Endothelial cell (in vitro differentiated cells): Measurements from ENCODE around the gene EML4. TPM values are rescaled to one million over a fixed set of nuclear protein-coding genes. Genes with fewer than 3 reads are reported as not detected.
"Not testable (repeated sequence)": the region's sequence is repeated elsewhere in the genome, so short reads cannot be mapped to it uniquely, and the experiment has no call there.

Experiments
- DNase-seq: peaks from one replicate; pipeline ENCODE4 v3.0.0; 2021; ENCODE audit warnings: low spot score
- H3K27ac Mint-ChIP-seq: one replicate; pipeline ENCODE4 v1.8.0; 2021; ENCODE audit warnings: mixed read lengths, inconsistent platforms; ENCODE audit not compliant: unreplicated experiment
- H3K27me3 Mint-ChIP-seq: one replicate; pipeline ENCODE4 v1.8.0; 2021; ENCODE audit warnings: mild to moderate bottlenecking, moderate library complexity, mixed read lengths, inconsistent platforms; ENCODE audit not compliant: unreplicated experiment
- H3K36me3 Mint-ChIP-seq: one replicate; pipeline ENCODE4 v1.8.0; 2021; ENCODE audit warnings: mild to moderate bottlenecking, low read depth, mixed read lengths, inconsistent platforms; ENCODE audit not compliant: unreplicated experiment
- H3K4me1 Mint-ChIP-seq: one replicate; pipeline ENCODE4 v1.8.0; 2021; ENCODE audit warnings: mild to moderate bottlenecking, mixed read lengths, inconsistent platforms; ENCODE audit not compliant: unreplicated experiment
- H3K4me3 Mint-ChIP-seq: one replicate; pipeline ENCODE4 v1.8.0; 2021; ENCODE audit warnings: mild to moderate bottlenecking, mixed read lengths, inconsistent platforms; ENCODE audit not compliant: unreplicated experiment
- H3K9me3 Mint-ChIP-seq: one replicate; pipeline ENCODE4 v1.8.0; 2021; ENCODE audit warnings: mixed read lengths, inconsistent platforms; ENCODE audit not compliant: unreplicated experiment
- total RNA-seq: library from RNA; stranded (reverse); fragmentation: NEBNext Ultra II Directional; extraction: Animal tissue kit (Norgen Biotek cat#: 25700); gene quantifications from one replicate; pipeline ENCODE4 v1.2.1, GENCODE V29; 2021; ENCODE audit not compliant: unreplicated experiment
- TF ChIP-seq, protein P1 (sequence below): fragments of 200-600 bp; sonication (generic); IDR thresholded peaks from one replicate; pipeline ENCODE4 v1.5.0; 2021; ENCODE audit warnings: antibody characterized with exemption; ENCODE audit not compliant: unreplicated experiment

The EML4 gene
- total RNA-seq, 1 donor from 2014 or later: 49.7 TPM

DNA sequence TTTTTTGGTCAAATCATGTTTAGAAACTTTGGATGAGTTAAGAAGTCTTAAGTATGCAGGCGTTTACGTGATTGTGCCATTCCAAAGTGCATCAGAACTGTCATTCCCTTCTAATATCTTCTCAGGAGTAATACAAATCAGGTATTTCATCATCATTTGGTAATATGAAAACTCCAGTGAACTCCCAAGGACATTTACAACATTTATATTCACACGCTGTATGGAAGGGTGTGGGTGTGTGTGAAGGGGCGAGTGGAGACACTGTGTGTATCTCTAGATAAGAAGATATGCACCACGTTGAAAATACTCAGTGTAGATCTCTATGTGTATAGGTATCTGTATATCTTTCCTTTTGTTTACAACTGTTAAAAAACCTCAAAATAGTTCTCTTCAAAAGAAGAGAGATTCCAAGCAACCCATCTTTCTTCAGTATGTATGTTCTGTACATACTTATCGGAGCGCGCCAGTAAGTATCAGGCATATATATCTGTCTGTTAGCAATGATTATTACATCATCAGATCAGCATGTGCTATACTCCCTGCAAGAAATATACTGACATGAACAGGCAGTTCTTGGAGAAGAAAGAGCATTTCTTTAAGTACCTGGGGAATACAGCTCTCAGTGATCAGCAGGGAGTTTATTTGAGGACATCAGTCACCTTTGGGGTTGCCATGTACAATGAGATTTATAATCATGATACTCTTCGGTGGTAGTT is 162.6 kb downstream of the EML4 start:
- peaks cover 10% of the 10 kb centered on the region for H3K36me3 Mint-ChIP-seq
- H3K27me3 Mint-ChIP-seq: no peaks in the 10 kb centered on the region
- TF ChIP-seq, protein P1, sequence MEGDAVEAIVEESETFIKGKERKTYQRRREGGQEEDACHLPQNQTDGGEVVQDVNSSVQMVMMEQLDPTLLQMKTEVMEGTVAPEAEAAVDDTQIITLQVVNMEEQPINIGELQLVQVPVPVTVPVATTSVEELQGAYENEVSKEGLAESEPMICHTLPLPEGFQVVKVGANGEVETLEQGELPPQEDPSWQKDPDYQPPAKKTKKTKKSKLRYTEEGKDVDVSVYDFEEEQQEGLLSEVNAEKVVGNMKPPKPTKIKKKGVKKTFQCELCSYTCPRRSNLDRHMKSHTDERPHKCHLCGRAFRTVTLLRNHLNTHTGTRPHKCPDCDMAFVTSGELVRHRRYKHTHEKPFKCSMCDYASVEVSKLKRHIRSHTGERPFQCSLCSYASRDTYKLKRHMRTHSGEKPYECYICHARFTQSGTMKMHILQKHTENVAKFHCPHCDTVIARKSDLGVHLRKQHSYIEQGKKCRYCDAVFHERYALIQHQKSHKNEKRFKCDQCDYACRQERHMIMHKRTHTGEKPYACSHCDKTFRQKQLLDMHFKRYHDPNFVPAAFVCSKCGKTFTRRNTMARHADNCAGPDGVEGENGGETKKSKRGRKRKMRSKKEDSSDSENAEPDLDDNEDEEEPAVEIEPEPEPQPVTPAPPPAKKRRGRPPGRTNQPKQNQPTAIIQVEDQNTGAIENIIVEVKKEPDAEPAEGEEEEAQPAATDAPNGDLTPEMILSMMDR: no peak
- H3K4me3 Mint-ChIP-seq: no peak overlapping the region
- DNase-seq: no peak
- no peaks in the 10 kb centered on the region for H3K4me1 Mint-ChIP-seq
- no peaks in the 10 kb centered on the region for H3K9me3 Mint-ChIP-seq
- H3K27ac Mint-ChIP-seq: no peak overlapping the region

DNA sequence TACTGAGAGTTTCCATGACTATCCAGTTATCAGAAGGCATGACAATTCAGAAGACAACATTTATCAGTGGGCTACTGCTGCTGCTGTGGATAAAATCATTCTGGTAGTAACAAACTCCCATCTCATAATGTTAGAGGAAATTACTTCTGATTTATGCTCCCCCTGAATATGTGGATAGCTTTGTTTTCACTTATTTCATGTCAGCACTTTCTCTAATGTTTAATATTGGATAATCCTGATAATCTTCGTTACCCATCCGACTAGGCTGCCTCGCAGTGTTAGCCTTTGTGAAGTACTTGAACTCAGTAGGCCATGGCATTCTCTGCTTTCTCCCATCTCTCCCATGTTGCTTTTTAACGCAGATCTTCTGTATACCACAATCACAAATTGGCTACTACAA is 163.4 kb downstream of the EML4 start:
- H3K36me3 Mint-ChIP-seq: peaks cover 10% of the 10 kb centered on the region
- no peak for DNase-seq
- H3K4me3 Mint-ChIP-seq: no peak overlapping the region
- peaks cover 5% of the 10 kb centered on the region for H3K27me3 Mint-ChIP-seq
- no peaks in the 10 kb centered on the region for H3K4me1 Mint-ChIP-seq
- no peaks in the 10 kb centered on the region for H3K9me3 Mint-ChIP-seq
- TF ChIP-seq, protein P1: no peak
- H3K27ac Mint-ChIP-seq: no peak overlapping the region

DNA sequence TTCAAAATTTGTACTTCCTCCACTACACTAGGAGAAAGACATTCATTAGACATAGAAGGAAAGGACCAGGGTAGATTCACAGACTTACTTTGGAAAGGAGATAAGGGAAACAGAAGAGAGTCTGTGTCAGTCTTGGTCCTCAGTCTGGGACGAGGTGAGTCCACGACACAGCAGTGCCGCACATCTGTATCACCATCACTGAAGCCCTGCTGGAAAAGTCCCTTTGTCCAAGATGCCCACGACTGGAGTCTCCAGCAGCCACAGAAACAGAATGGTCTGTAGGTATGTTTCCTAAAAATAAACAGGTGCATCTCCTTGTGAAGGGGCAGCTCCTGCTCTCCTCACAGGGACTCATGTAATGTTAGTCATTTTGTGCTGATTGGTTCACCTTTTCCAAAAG is 164.4 kb downstream of the EML4 start:
- H3K27ac Mint-ChIP-seq: no peak overlapping the region
- H3K27me3 Mint-ChIP-seq: peaks cover 5% of the 10 kb centered on the region
- H3K9me3 Mint-ChIP-seq: no peaks in the 10 kb centered on the region
- TF ChIP-seq, protein P1: no peak
- no peak for DNase-seq
- H3K4me1 Mint-ChIP-seq: no peaks in the 10 kb centered on the region
- no peak overlapping the region for H3K4me3 Mint-ChIP-seq
- H3K36me3 Mint-ChIP-seq: peaks cover 14% of the 10 kb centered on the region

DNA sequence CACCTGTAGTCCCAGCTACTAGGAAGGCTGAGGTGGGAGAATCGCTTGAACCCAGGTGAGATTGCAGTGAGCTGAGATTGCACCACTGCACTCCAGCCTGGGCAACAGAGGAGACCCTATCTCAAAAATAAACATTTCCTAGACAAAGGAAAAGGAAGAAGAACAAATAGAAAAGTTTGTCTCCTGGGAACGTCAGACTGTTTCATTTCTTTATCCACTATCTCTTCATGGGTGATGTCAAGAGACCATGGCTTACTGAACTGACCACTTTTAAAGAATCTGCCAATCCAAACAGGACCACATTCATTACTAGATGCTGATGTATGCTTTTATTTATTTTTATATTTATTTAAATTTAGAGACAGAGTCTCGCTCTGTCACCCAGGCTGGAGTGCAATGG is 165.1 kb downstream of the EML4 start:
- H3K4me1 Mint-ChIP-seq: no peaks in the 10 kb centered on the region
- H3K9me3 Mint-ChIP-seq: no peaks in the 10 kb centered on the region
- H3K27ac Mint-ChIP-seq: no peak overlapping the region
- TF ChIP-seq, protein P1: no peak
- H3K27me3 Mint-ChIP-seq: peaks cover 5% of the 10 kb centered on the region
- DNase-seq: no peak
- no peak overlapping the region for H3K4me3 Mint-ChIP-seq
- peaks cover 17% of the 10 kb centered on the region for H3K36me3 Mint-ChIP-seq

DNA sequence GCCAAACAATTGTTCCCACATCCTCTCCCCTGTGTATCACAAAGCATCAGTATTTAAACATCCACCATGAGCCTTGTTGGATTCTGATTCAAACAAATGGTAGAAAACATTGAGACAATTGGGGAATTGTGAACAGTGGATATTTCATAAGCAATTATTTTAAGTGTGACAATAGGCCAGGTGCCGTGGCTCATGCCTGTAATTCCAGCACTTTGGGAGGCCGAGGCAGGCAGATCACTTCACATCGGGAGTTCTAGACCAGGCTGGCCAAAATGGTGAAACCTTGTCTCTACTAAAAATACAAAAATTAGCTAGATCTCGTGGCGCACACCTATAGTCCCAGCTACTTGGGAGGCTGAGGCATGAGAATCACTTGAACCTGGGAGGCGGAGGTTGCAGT is 165.7 kb downstream of the EML4 start:
- not testable (repeated sequence) for H3K4me1 Mint-ChIP-seq, H3K4me3 Mint-ChIP-seq, H3K9me3 Mint-ChIP-seq, H3K27me3 Mint-ChIP-seq, DNase-seq, H3K27ac Mint-ChIP-seq
- H3K36me3 Mint-ChIP-seq: peaks cover 16% of the 10 kb centered on the region
